GM19099 (cell line): ENCODE data around the gene ST8SIA4.

Experiments used
- POLR2A ChIP-seq: IDR thresholded peaks from 3 replicates; pipeline ENCODE4 v1.6.1; 2011; ENCODE audit warnings: low read depth; ENCODE audit not compliant: insufficient read length; ENCODE audit errors: extremely low read depth

The ST8SIA4 gene

GRCh38 chr5:100802208-100802607 is 100.9 kb downstream of the ST8SIA4 start:
- no peak for TF ChIP-seq POLR2A

- no peak for TF ChIP-seq POLR2A
Observed at GRCh38 chr5:100800562-100800961, 102.5 kb downstream of the ST8SIA4 start.

GRCh38 chr5:100799166-100799565 is 103.9 kb downstream of the ST8SIA4 start:
- no peak for TF ChIP-seq POLR2A

- TF ChIP-seq POLR2A: no peak
Observed at GRCh38 chr5:100797861-100798260, 105.2 kb downstream of the ST8SIA4 start.

- no peak for TF ChIP-seq POLR2A
Observed at GRCh38 chr5:100796851-100797250, 106.2 kb downstream of the ST8SIA4 start.

GRCh38 chr5:100794844-100795243 is 108.2 kb downstream of the ST8SIA4 start:
- no peak for TF ChIP-seq POLR2A

- no peak for TF ChIP-seq POLR2A
Observed at GRCh38 chr5:100794218-100794617, 108.9 kb downstream of the ST8SIA4 start.

GRCh38 chr5:100792781-100793180 is 110.3 kb downstream of the ST8SIA4 start:
- TF ChIP-seq POLR2A: no peak

GRCh38 chr5:100791391-100791790 is 111.7 kb downstream of the ST8SIA4 start:
- no peak for TF ChIP-seq POLR2A

- TF ChIP-seq POLR2A: no peak
Observed at GRCh38 chr5:100790951-100791350, 112.1 kb downstream of the ST8SIA4 start.

- TF ChIP-seq POLR2A: no peak
Observed at GRCh38 chr5:100790170-100790665, 112.9 kb downstream of the ST8SIA4 start.

GRCh38 chr5:100789694-100790093 is 113.4 kb downstream of the ST8SIA4 start:
- TF ChIP-seq POLR2A: no peak

GRCh38 chr5:100788417-100788816 is 114.7 kb downstream of the ST8SIA4 start:
- no peak for TF ChIP-seq POLR2A

GRCh38 chr5:100787648-100788047 is 115.4 kb downstream of the ST8SIA4 start:
- TF ChIP-seq POLR2A: no peak

- TF ChIP-seq POLR2A: peak; percentile 40
Observed at GRCh38 chr5:100780376-100780870, 122.7 kb downstream of the ST8SIA4 start.

GRCh38 chr5:100779669-100780375 is 123.3 kb downstream of the ST8SIA4 start:
- no peak for TF ChIP-seq POLR2A
